GM18909 (cell line): ENCODE data around the gene DIRAS3.
"Not testable (repeated sequence)": the region's sequence is repeated elsewhere in the genome, so short reads cannot be mapped to it uniquely, and the experiment has no call there.

Experiments used
- ATAC-seq: cut with Tn5 transposase; IDR thresholded peaks from one replicate; pipeline ENCODE4 v1.9.1; 2021; ENCODE audit warnings: mild to moderate bottlenecking; ENCODE audit not compliant: unreplicated experiment, poor library complexity

The DIRAS3 gene

GRCh38 chr1:68049941-68050878 lies at the start of gene DIRAS3:
DIRAS3 (minus strand) TSS chr1:68050627; CDS start chr1:68047297, 3,330 bp downstream.
- no peak for ATAC-seq

DNA sequence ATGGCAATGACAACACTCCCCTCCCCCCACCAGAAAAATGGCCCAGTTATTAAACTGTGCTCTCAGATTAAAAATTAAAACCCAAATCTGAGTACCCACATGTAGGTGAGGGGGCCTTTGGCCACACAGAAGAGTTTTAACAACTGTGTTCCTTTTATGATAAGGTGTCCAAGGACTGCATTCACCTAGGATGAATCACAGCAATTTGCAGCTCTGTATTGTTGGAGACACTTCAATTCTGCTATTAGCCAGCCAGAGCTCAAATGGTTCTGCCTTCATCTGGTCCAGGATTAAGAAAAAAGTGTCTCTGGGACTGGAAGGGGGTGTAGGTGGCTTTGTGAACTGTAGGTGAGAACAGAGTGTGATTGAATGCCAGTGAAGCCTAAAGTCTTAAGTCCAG lies 43.3 kb upstream of the DIRAS3 start:
- ATAC-seq = no peak

DNA sequence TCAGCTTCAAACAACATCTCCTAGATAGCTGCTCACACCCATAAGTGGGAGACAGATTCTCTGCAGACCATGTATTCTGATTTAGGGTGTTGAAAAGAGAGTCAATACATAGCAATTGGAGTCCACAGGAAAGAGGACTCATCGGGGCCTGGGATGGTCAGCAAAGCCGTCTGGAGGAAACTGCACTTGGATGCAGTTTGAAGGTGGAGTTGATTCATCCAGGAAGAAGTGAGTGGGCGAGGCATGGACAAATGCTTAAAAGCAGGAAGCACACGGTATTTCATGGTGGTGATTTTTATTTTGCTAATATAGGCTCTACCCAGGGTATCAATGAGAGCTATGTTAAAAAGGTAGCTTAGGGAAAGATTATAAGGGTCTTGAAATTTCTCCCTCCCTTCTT lies 36.8 kb upstream of the DIRAS3 start:
- no peak for ATAC-seq

GRCh38 chr1:68085752-68086151 lies 35.3 kb upstream of the DIRAS3 start:
- no peak for ATAC-seq

DNA sequence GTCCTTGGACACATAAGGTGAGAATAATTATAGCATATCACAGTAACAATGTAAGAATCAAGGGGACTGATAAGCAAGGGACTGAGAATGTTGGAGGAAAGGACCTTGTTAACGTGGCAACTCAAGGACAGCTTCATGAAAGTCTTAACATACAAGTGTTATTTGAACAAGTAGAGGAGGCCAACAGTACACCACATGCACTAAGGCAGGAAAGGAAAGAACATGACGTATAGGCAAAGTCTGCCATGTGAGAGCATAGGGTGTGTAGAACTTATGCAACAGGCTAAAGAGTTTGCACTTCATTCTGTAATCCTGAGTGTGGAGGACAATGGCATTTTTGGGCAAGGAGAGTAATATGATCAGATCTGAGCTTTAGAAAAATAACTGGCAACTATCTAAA lies 33.3 kb upstream of the DIRAS3 start:
- no peak for ATAC-seq

- ATAC-seq = no peak
Measured at GRCh38 chr1:68081775-68082283, 31.4 kb upstream of the DIRAS3 start.

DNA sequence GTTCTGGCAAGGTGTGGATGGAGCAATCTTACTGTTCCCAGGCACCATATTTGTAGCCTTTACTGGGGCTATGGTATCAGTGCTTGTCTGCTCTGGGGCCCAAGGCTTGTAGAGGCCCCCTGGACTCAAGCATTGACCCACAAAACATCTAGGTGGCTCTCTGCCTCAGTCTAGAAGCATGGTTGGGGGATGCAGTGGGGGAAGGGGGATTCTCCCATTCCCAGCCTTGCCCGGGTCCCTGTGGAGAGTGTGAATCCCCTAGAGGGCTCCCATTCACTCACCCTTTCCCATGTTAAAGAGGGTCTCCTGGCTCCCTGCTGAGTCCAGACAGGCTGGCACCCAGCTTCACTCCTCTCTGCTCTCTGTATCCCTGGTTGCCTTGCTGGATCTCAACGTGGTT lies 28.2 kb upstream of the DIRAS3 start:
- no peak for ATAC-seq

DNA sequence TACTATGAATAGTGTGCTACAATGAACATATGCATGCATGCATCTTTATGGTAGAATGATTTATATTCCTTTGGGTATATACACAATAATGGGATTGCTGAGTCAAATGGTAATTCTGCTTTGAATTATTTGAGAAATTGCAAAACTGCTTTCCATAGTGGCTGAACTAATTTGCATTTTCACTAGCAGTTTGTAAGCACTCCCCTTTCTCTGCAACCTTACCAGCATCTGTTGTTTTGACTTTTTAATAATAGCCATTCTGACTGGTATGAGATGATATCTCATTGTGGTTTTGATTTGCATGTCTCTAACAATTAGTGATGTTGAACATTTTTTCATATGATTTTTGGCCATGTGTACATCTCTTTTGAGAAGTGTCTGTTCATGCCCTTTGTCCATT lies 24.0 kb upstream of the DIRAS3 start:
- no peak for ATAC-seq

GRCh38 chr1:68065766-68066165 lies 15.3 kb upstream of the DIRAS3 start:
- no peak for ATAC-seq

- not testable (repeated sequence) for ATAC-seq
Measured at GRCh38 chr1:68058053-68058452, 7.6 kb upstream of the DIRAS3 start.

- ATAC-seq = no peak
Measured at GRCh38 chr1:68057564-68057963, 7.1 kb upstream of the DIRAS3 start.

DNA sequence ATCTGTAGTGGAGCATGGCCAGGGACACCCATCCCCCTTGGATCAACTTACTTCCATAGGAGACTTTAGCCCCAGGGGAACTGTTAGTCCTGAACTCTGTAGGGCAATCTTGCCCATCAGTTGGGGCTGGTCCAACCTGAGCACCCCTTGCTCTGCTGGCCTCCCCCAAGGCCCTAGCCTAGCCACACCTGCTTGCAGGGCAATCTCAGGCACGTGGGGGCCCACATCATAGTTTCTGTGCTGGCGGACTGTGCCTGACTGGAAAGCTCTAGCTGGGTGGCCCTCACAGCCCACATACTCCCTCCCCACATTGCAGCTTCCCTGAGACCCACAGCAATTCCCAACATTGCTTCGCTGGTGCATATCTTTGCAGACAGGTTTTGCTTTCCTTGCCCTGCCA lies 6.6 kb upstream of the DIRAS3 start:
- no peak for ATAC-seq

DNA sequence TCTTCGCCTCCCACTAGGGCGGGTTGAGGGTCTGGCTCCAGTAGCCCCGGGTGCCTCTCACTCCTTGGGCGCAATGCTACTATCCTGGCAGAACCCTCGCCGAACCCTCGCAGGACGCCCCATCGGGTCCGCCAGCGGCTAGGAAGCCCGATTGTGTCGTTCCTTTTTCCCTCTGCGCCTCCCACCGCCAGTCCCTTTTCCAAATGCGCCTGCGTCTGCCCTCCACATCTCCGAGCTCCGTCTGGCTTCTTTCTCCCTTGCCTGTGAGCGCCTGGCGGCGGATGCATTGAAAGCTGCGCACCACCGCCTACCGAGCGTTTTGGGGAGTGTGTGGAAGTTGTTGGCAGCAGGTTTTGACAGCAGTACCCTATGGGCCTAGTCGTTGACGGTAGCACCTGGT lies 1.0 kb upstream of the DIRAS3 start:
- ATAC-seq = no peak

DNA sequence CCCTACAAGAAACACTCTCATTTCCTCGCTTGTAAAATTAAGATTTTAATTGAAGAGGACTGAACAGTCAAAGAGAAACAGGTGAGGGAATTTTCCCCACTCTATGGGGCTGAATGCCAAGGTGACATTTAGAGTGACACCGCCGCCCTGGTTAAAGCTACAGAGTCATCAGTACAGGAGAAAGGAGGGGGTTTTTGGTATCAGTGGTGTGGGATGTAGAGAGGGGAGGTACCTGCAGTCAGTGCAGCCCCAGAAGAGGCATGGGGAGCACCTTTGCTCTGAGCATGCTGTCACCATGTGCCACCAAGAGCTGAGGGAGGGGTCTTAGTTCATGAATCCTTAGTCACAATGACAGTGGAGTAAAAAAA lies 2.8 kb downstream of the DIRAS3 start:
- ATAC-seq = no peak

GRCh38 chr1:68046885-68047658 lies 3.4 kb downstream of the DIRAS3 start:
- ATAC-seq = no peak

GRCh38 chr1:68046423-68046822 lies 4.0 kb downstream of the DIRAS3 start:
- no peak for ATAC-seq

- ATAC-seq = no peak
Measured at GRCh38 chr1:68045511-68046180, 4.8 kb downstream of the DIRAS3 start.

DNA sequence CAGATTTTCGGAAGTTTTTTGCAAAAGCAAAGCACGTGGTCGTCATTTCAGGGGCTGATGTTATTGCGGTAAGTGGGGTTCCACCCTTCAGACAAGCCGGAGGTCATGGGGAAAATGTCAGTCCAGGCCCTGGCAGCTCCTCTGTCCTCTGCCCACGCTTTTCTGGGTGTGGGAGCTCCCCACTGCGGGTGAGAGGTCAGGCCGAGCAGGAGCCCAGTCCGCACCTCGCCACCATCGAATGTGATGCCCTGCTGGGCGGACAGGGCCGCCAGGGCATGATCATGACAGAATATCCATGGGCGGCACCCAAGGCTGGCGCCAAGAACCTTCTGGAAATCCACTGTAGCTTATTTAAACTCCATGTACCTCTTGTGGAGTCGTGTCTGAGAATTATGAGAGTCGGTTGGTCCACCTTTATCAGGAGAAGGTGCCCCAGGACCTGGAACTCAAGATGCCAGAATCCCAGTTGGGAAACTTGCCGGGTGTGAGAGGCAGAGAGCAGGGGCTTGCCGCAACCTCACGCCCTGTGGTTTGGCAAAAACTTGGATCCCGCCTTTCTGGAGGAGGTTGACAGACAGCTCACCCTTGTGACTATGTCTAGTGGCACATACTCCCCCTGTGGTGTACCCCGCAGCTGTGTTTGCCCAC lies 6.9 kb downstream of the DIRAS3 start:
- no peak for ATAC-seq

GRCh38 chr1:68036946-68037345 lies 13.5 kb downstream of the DIRAS3 start:
- ATAC-seq = no peak

- no peak for ATAC-seq
Measured at GRCh38 chr1:68029444-68029843, 21.0 kb downstream of the DIRAS3 start.
